B cell (primary cell): ENCODE measurements around the gene DHRS11. TPM values are rescaled to one million over a fixed set of nuclear protein-coding genes. Genes with fewer than 3 reads are reported as not detected.

Source experiments
- ATAC-seq: fragments of 200-7000 bp; cut with Tn5 transposase; one replicate; pipeline ENCODE4 v1.10.0; 2021; ENCODE audit warnings: low read depth, mild to moderate bottlenecking, moderate number of reproducible peaks, moderate library complexity
- CTCF ChIA-PET: fragments of 350-600 bp; sonication (Branson Sonifier 250); formaldehyde crosslinking; loops from one replicate; lab custom pipeline; 2021; ENCODE audit warnings: antibody characterized with exemption, inconsistent platforms; lab: Charles Lee
- POLR2A ChIA-PET: fragments of 350-600 bp; sonication (Branson Sonifier 250); formaldehyde crosslinking; loops from one replicate; lab custom pipeline; 2021; ENCODE audit warnings: antibody characterized with exemption; lab: Charles Lee
- DNase-seq: peaks from one replicate; pipeline ENCODE4 v3.0.0; 2013
- H2AFZ ChIP-seq: 2 replicates; pipeline ENCODE4 v1.6.1; 2012; ENCODE audit warnings: mild to moderate bottlenecking, low read depth, low read length; ENCODE audit not compliant: insufficient read depth, poor library complexity, severe bottlenecking
- H3K27ac ChIP-seq, 2 donors: 1 replicate in 1 of 2; 2 replicates in 1 of 2; pipeline ENCODE4 v1.5.1; 2012 to 2013; ENCODE audit warnings: low read length in 2 of 2, mild to moderate bottlenecking in 2 of 2, moderate library complexity in 1 of 2
- H3K27me3 ChIP-seq, 4 experiments: fragments of 200-600 bp in 1 of 4; sonication (generic) in 1 of 4; replicated peaks in 1 of 4; 1 replicate in 2 of 4; 2 replicates in 2 of 4; pipeline versions ENCODE4 v1.6.1 to v1.7.0; 2013 to 2016; ENCODE audit warnings: low read length in 3 of 4, mild to moderate bottlenecking in 2 of 4, mixed read lengths in 1 of 4, moderate library complexity in 1 of 4; ENCODE audit not compliant: insufficient read depth in 4 of 4, control insufficient read depth in 3 of 4; ENCODE audit errors: control extremely low read depth in 1 of 4
- H3K36me3 ChIP-seq, 2 experiments: replicated peaks in 1 of 2; 1 replicate in 1 of 2; 2 replicates in 1 of 2; pipeline versions ENCODE4 v1.6.1 to v1.7.1; 2013; ENCODE audit warnings: low read length in 1 of 2; ENCODE audit not compliant: insufficient read depth in 2 of 2, control insufficient read depth in 1 of 2; ENCODE audit errors: control extremely low read depth in 1 of 2, extremely low read depth in 1 of 2
- H3K4me1 ChIP-seq, 2 donors: fragments of 200-600 bp in 1 of 2; sonication (generic) in 1 of 2; 1 replicate in 1 of 2; 2 replicates in 1 of 2; pipeline versions ENCODE4 v1.5.1 to v1.6.1; 2013 to 2017; ENCODE audit warnings: low read length in 2 of 2; ENCODE audit not compliant: control insufficient read depth in 2 of 2, insufficient read depth in 2 of 2
- H3K4me2 ChIP-seq: replicated peaks from 2 replicates; pipeline ENCODE3; 2012; ENCODE audit warnings: mild to moderate bottlenecking, low read depth, low read length; ENCODE audit not compliant: poor library complexity, severe bottlenecking
- H3K4me3 ChIP-seq, 5 experiments: fragments of 200-600 bp in 1 of 5; sonication (generic) in 1 of 5; 1 replicate in 3 of 5; 2 replicates in 2 of 5; pipeline versions ENCODE4 v1.5.1 to v1.7.0; 2011 to 2016; ENCODE audit warnings: low read length in 4 of 5, mild to moderate bottlenecking in 4 of 5, low read depth in 2 of 5, control low read depth in 1 of 5, moderate library complexity in 1 of 5; ENCODE audit not compliant: insufficient read depth in 1 of 5; ENCODE audit errors: control extremely low read depth in 1 of 5, extremely low read depth in 1 of 5
- H3K79me2 ChIP-seq: fragments of 200-600 bp; sonication (generic); one replicate; pipeline ENCODE4 v1.6.0; 2016; ENCODE audit warnings: low read length; ENCODE audit not compliant: control insufficient read depth, insufficient read depth
- H3K9ac ChIP-seq: fragments of 200-600 bp; sonication (generic); 2 replicates; pipeline ENCODE4 v1.6.1; 2017; ENCODE audit warnings: mild to moderate bottlenecking, low read length, moderate library complexity
- H3K9me3 ChIP-seq, 3 donors: one replicate each; pipeline versions ENCODE4 v1.6.1 to v1.7.1; 2013; ENCODE audit warnings: low read length in 2 of 3; ENCODE audit not compliant: control insufficient read depth in 2 of 3, insufficient read depth in 1 of 3; ENCODE audit errors: control extremely low read depth in 1 of 3
- H4K20me1 ChIP-seq: 2 replicates; pipeline ENCODE4 v1.6.0; 2012; ENCODE audit warnings: mild to moderate bottlenecking, low read length; ENCODE audit not compliant: insufficient read depth, control insufficient read depth, poor library complexity, severe bottlenecking
- H3K27ac Mint-ChIP-seq: one replicate; pipeline ENCODE4 v1.8.0; 2021; ENCODE audit warnings: mixed read lengths
- H3K27me3 Mint-ChIP-seq: one replicate; pipeline ENCODE4 v1.8.0; 2021; ENCODE audit warnings: mixed read lengths
- H3K4me1 Mint-ChIP-seq: one replicate; pipeline ENCODE4 v1.8.0; 2021; ENCODE audit warnings: mixed read lengths
- H3K4me3 Mint-ChIP-seq: one replicate; pipeline ENCODE4 v1.8.0; 2021; ENCODE audit warnings: mixed read lengths
- H3K9me3 Mint-ChIP-seq: one replicate; pipeline ENCODE4 v1.8.0; 2022; ENCODE audit warnings: mixed read lengths; ENCODE audit not compliant: insufficient read depth
- CTCF ChIP-seq: fragments of 200-600 bp; IDR thresholded peaks from one replicate; pipeline ENCODE4 v1.8.0; 2022; ENCODE audit warnings: antibody characterized with exemption, mild to moderate bottlenecking
- EZH2 ChIP-seq: IDR thresholded peaks from 2 replicates; pipeline ENCODE4 v1.6.1; 2012; ENCODE audit warnings: borderline replicate concordance, low read depth, mild to moderate bottlenecking, moderate library complexity, low read length; ENCODE audit not compliant: insufficient read depth, poor library complexity, severe bottlenecking
- WGBS: methylation state at CpG from one replicate; pipeline ENCODE4 v1.1.5; 2013; ENCODE audit warnings: missing lambda C conversion rate; ENCODE audit not compliant: insufficient coverage; 5-methylcytosine and 5-hydroxymethylcytosine counted together
- intact Hi-C: fragments of 100-400 bp; cut with micrococcal nuclease; formaldehyde crosslinking; loops from one replicate; pipeline ENCODE4 v1.10.0; 2022
- polyA plus RNA-seq: library from polyadenylated mRNA; depleted of rRNA; stranded (reverse); fragments of >200 nt; gene quantifications from 2 replicates; pipeline ENCODE4 v1.2.3, GENCODE V29; 2012
- total RNA-seq, 2 donors: library from RNA; stranded (reverse); fragments of 120-200 nt in 1 of 2; gene quantifications; 1 replicate in 1 of 2; 2 replicates in 1 of 2; pipeline versions ENCODE4 v1.2.3 to v1.2.4, GENCODE V29; 2013 to 2022

DHRS11 gene
- total and polyA plus RNA-seq, 2 donors (not counting 1 experiment from before 2014, with no cell fraction given): 4.3 to 8.2 TPM

- Histone ChIP-seq H3K9ac (no peak overlapping the region), H4K20me1 (peaks cover 5% of the 10 kb centered on the region), H3K27me3 (no peaks in the 10 kb centered on the region), H3K4me3 (no peak overlapping the region), H3K79me2 (peaks cover 10% of the 10 kb centered on the region), H3K4me1 (peaks cover 0 to 12% of the 10 kb centered on the region in 2 donors), H2AFZ (no peak overlapping the region), H3K4me2 (peak overlapping the region; percentile 40), H3K27ac (no peak overlapping the region), H3K9me3 (no peaks in the 10 kb centered on the region), H3K36me3 (no peaks in the 10 kb centered on the region)
- CTCF ChIA-PET: interaction anchor here (1.3 kb wide), 1 partner anchor 18 kb away, joined by 3 read pairs; no protein-coding TSS in a partner anchor
- ATAC-seq (no peak), DNase-seq (no peak)
- no peak overlapping the region for H3K4me3 Mint-ChIP-seq
- 95% methylated on average over 3 of the region's 7 CpGs for whole genome bisulfite sequencing
- POLR2A ChIA-PET: no interaction called here
- no peak overlapping the region for H3K27ac Mint-ChIP-seq
- H3K4me1 Mint-ChIP-seq: peaks cover 23% of the 10 kb centered on the region
- no peaks in the 10 kb centered on the region for H3K9me3 Mint-ChIP-seq
- TF ChIP-seq EZH2: no peak
- no peak for TF ChIP-seq CTCF
- H3K27me3 Mint-ChIP-seq: no peaks in the 10 kb centered on the region
- intact Hi-C loops: no loop called here
These were observed 17.8 kb downstream of the DHRS11 start for GRCh38 chr17:36609498-36609862.

- Mint-ChIP-seq H3K4me3 (no peak overlapping the region), H3K27ac (no peak overlapping the region), H3K9me3 (no peaks in the 10 kb centered on the region), H3K27me3 (no peaks in the 10 kb centered on the region), H3K4me1 (peaks cover 18% of the 10 kb centered on the region)
- ChIA-PET CTCF (interaction anchor here (1.1 to 1.5 kb wide), 3 partner anchors 9 to 438 kb away, joined by 3 to 4 read pairs (median 4); partner anchors contain the start of gene MRM1), POLR2A (no interaction called here)
- intact Hi-C loops: no loop called here
- Histone ChIP-seq H3K4me3 (no peak overlapping the region), H4K20me1 (peaks cover 5% of the 10 kb centered on the region), H3K4me1 (peaks cover 0 to 12% of the 10 kb centered on the region in 2 donors), H3K79me2 (peaks cover 10% of the 10 kb centered on the region), H3K36me3 (no peaks in the 10 kb centered on the region), H3K27ac (no peak overlapping the region), H3K27me3 (no peaks in the 10 kb centered on the region), H2AFZ (no peak overlapping the region), H3K9ac (no peak overlapping the region), H3K9me3 (no peaks in the 10 kb centered on the region), H3K4me2 (no peak overlapping the region)
- ATAC-seq (no peak), DNase-seq (no peak)
- 96% methylated on average over 4 of the region's 6 CpGs for WGBS
- TF ChIP-seq EZH2 (no peak), CTCF (no peak)
These were observed 18.8 kb downstream of the DHRS11 start for GRCh38 chr17:36610474-36610873.
